GM23338 (cell line): Measurements from ENCODE around the gene CDH18.
A peak's percentile ranks its signal among the peaks of the same experiment; 100 is the strongest.

Experiments used
- CREB1 ChIP-seq: fragments of 250-450 bp; sonication (Bioruptor Pico); IDR thresholded peaks from 2 replicates; pipeline ENCODE4 v1.5.0; 2020; ENCODE audit warnings: low read depth, mild to moderate bottlenecking, moderate library complexity
- CTCF ChIP-seq, 2 experiments: fragments of 200-600 bp in 1 of 2; sonication (generic) in 1 of 2; conservative IDR thresholded peaks; 2 replicates each; pipeline versions ENCODE4 v1.5.1 to v1.6.1; 2016 to 2017; ENCODE audit warnings: antibody characterized with exemption in 2 of 2, low read depth in 2 of 2, mild to moderate bottlenecking in 2 of 2, moderate library complexity in 1 of 2
- EZH2 ChIP-seq: fragments of 200-600 bp; sonication (generic); IDR thresholded peaks from one replicate; pipeline ENCODE4 v1.8.0; 2017; ENCODE audit warnings: antibody characterized with exemption, mild to moderate bottlenecking, low read depth; ENCODE audit not compliant: unreplicated experiment
- EZH2phosphoT487 ChIP-seq: fragments of 200-600 bp; sonication (generic); IDR thresholded peaks from one replicate; pipeline ENCODE4 v1.8.1; 2018; ENCODE audit warnings: antibody characterized with exemption; ENCODE audit not compliant: unreplicated experiment
- POLR2AphosphoS5 ChIP-seq: IDR thresholded peaks from 2 replicates; pipeline ENCODE4 v1.6.1; 2016; ENCODE audit warnings: antibody characterized with exemption, low read depth
- REST ChIP-seq: IDR thresholded peaks from one replicate; pipeline ENCODE4 v1.6.1; 2018; ENCODE audit warnings: antibody characterized with exemption; ENCODE audit not compliant: unreplicated experiment

GRCh38 chr5:19865336-19866089 is 122.5 kb downstream of the CDH18 start:
- TF ChIP-seq EZH2phosphoT487: no peak
- no peak for TF ChIP-seq EZH2
- TF ChIP-seq CTCF (conservative IDR thresholded peaks at IDR 0.05; ENCODE audit: low read depth in 2 of 2): peak in 1 of 2 experiments; percentile 25; a peak in 1 of 4 replicates
- no peak for TF ChIP-seq REST
- TF ChIP-seq POLR2AphosphoS5: no peak
- TF ChIP-seq CREB1 (CRISPR knock-in tag): no peak
